22Rv1 (cell line): Measurements from ENCODE around the gene APOC3.

Source experiments
- ZFX ChIP-seq: fragments of 450-650 bp; IDR thresholded peaks from 2 replicates; pipeline ENCODE4 v1.6.1; 2017; ENCODE audit warnings: antibody characterized with exemption, borderline replicate concordance
- TF ChIP-seq, protein P1 (sequence below): fragments of 450-650 bp; IDR thresholded peaks from 2 replicates; pipeline ENCODE4 v1.5.1; 2017; ENCODE audit warnings: mild to moderate bottlenecking

DNA sequence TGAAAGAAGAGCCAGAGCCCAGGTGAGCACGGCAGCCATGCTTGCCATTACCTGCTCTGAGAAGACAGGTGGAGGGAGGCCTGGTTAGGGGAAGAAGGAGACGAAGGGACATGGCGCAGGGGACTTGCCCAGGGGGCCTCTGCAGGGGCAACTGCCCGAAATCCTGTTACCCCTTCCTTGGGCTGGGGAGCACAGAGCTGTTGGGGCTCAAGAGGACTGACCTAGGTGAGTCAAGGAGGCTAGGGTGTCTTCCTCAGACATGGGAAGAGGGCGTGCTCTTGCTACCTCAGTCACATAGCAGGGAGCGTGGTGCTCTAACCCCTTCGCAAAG is 37.9 kb upstream of the APOC3 start, which contains the start of gene APOA5:
- TF ChIP-seq, protein P1, sequence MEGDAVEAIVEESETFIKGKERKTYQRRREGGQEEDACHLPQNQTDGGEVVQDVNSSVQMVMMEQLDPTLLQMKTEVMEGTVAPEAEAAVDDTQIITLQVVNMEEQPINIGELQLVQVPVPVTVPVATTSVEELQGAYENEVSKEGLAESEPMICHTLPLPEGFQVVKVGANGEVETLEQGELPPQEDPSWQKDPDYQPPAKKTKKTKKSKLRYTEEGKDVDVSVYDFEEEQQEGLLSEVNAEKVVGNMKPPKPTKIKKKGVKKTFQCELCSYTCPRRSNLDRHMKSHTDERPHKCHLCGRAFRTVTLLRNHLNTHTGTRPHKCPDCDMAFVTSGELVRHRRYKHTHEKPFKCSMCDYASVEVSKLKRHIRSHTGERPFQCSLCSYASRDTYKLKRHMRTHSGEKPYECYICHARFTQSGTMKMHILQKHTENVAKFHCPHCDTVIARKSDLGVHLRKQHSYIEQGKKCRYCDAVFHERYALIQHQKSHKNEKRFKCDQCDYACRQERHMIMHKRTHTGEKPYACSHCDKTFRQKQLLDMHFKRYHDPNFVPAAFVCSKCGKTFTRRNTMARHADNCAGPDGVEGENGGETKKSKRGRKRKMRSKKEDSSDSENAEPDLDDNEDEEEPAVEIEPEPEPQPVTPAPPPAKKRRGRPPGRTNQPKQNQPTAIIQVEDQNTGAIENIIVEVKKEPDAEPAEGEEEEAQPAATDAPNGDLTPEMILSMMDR = no peak
- TF ChIP-seq ZFX = no peak
